Left lung (tissue), 10 donors: ENCODE results near the gene SCMH1. TPM values are rescaled to one million over a fixed set of nuclear protein-coding genes. Genes with fewer than 3 reads are reported as not detected.

ENCODE experiments used
- ATAC-seq: fragments of 200-7000 bp; cut with Tn5 transposase; one replicate; pipeline ENCODE4 v1.9.1; 2020; ENCODE audit warnings: moderate library complexity
- DNase-seq, 4 donors: peaks; one replicate each; pipeline ENCODE4 v3.0.0-alpha.2; 2013 to 2020
- H3K27ac ChIP-seq, 2 donors: fragments of 200-600 bp; sonication (generic) in 1 of 2; one replicate each; pipeline versions ENCODE4 v1.5.0 to v1.8.0; 2020 to 2021
- H3K27me3 ChIP-seq, 2 donors: fragments of 200-600 bp; sonication (generic) in 1 of 2; one replicate each; pipeline versions ENCODE4 v1.5.0 to v1.8.0; 2020 to 2021
- H3K36me3 ChIP-seq, 2 donors: fragments of 200-600 bp; sonication (generic) in 1 of 2; one replicate each; pipeline versions ENCODE4 v1.5.0 to v1.8.0; 2020 to 2021
- H3K4me1 ChIP-seq, 2 donors: fragments of 200-600 bp; one replicate each; pipeline ENCODE4 v1.8.0; 2021
- H3K4me3 ChIP-seq, 2 donors: fragments of 200-600 bp; sonication (generic) in 1 of 2; one replicate each; pipeline versions ENCODE4 v1.5.0 to v1.8.0; 2020 to 2021; ENCODE audit warnings: mild to moderate bottlenecking in 1 of 2
- H3K9me3 ChIP-seq, 2 donors: fragments of 200-600 bp; sonication (generic) in 1 of 2; one replicate each; pipeline versions ENCODE4 v1.5.0 to v1.8.0; 2020 to 2021
- intact Hi-C, 2 donors: fragments of 100-400 bp; cut with DNase I; formaldehyde crosslinking; loops; one replicate each; pipeline versions ENCODE4 v1.11.2 to v1.14.2; 2022
- polyA plus RNA-seq, 6 donors: library from polyadenylated mRNA; unstranded; fragments of 120-200 nt; gene quantifications; one replicate each; pipeline ENCODE4 v1.2.1, GENCODE V29; 2013; ENCODE audit not compliant: insufficient read length in 6 of 6
- total RNA-seq, 2 donors: library from RNA; stranded (reverse); fragmentation: NEBNext Ultra II Directional; extraction: Animal tissue kit (Norgen Biotek cat#: 25700); gene quantifications; one replicate each; pipeline ENCODE4 v1.2.1, GENCODE V29; 2021
- TF ChIP-seq, protein P1 (sequence below), 2 donors: fragments of 200-600 bp; sonication (generic) in 1 of 2; IDR thresholded peaks; one replicate each; pipeline versions ENCODE4 v1.5.0 to v1.8.0; 2021; ENCODE audit warnings: antibody characterized with exemption in 2 of 2
- donor health status: DM: no; HTN: yes; CAD: no.
- donor health status: DM: no; HTN: no; CAD: no.

The SCMH1 gene
- total and polyA plus RNA-seq, 8 donors = 27.8 to 56.1 (median 44.3) TPM

DNA sequence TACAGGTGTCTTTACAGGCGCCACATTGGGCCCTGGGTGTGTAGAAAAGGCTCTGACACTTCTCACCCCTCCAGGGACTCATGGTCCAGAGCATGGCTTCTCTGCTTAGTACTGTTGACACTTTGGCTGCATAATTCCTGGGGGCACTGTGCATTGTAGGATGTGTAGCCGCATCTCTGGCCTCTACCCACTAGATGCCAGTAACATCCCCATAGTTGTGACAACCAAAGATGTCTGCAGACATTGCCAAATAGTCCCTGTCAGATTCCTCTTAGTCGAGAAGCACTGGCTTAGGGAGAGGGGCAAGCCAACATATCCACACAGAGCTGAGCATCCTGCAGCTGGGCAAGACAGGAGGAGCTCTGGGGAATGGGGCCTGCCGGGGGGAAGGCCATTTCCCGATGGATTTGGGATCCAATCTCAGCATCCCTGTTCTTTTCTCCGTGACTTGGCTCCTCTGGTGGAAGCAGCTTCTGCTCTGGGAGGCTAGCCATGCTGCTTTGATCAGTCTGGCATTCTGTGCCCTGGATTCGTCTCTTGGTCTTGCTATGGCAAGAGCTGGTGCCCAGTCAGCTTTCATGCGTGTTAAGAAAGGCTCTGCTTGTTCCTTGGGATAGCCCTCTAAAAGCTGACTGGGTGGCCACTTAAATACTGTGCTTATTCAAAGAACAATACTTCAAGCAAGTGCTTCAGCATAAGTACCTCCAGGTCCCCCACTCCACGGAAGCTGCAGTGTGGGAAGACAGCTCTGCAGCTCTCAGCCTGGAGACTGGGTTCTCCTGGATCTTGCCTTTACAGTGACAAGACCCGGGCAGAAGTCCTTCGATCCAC is 38.3 kb upstream of the SCMH1 start:
- intact Hi-C loops = loop anchor here (5.0 to 10.0 kb wide), 2 partner anchors 134 to 152 kb away; no protein-coding TSS in a partner anchor

DNA sequence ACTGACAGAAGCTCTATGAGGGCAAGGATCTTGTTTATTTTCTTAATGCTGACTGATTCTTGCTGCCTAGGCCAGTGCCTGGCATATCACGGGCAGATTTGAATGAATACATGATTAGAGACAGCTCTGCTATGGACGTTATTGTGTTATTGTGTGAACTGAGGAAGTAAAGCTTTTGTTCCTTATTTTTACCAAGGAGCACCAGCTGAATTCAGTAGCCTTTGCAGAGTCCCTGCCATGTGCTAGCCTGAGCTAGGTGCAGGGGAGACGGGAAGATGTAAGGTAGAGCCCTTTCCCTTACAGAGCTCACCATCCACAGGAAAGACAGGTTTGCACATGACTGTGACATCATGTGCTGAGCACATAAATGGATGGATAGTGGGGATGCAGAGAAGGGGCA is 36.0 kb upstream of the SCMH1 start:
- no peak for ATAC-seq
- Histone ChIP-seq H3K9me3 (no peaks in the 10 kb centered on the region), H3K27me3 (peaks cover 0 to 58% of the 10 kb centered on the region in 2 donors), H3K4me1 (peaks cover 7 to 33% of the 10 kb centered on the region in 2 donors), H3K36me3 (no peaks in the 10 kb centered on the region), H3K4me3 (no peak overlapping the region), H3K27ac (no peak overlapping the region)
- intact Hi-C loops = no loop called here
- TF ChIP-seq, protein P1, sequence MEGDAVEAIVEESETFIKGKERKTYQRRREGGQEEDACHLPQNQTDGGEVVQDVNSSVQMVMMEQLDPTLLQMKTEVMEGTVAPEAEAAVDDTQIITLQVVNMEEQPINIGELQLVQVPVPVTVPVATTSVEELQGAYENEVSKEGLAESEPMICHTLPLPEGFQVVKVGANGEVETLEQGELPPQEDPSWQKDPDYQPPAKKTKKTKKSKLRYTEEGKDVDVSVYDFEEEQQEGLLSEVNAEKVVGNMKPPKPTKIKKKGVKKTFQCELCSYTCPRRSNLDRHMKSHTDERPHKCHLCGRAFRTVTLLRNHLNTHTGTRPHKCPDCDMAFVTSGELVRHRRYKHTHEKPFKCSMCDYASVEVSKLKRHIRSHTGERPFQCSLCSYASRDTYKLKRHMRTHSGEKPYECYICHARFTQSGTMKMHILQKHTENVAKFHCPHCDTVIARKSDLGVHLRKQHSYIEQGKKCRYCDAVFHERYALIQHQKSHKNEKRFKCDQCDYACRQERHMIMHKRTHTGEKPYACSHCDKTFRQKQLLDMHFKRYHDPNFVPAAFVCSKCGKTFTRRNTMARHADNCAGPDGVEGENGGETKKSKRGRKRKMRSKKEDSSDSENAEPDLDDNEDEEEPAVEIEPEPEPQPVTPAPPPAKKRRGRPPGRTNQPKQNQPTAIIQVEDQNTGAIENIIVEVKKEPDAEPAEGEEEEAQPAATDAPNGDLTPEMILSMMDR (IDR thresholded peaks at IDR 0.05) = no peak
- DNase-seq = no peak

More for the DNA sequence above, 38.3 kb upstream of the SCMH1 start:
- no peaks in the 10 kb centered on the region for H3K9me3 ChIP-seq
- H3K27me3 ChIP-seq = peaks cover 0 to 62% of the 10 kb centered on the region in 2 donors
- H3K4me1 ChIP-seq = peaks cover 7 to 27% of the 10 kb centered on the region in 2 donors
- peak in 1 of 4 donors; percentile 10 for DNase-seq
- no peak overlapping the region for H3K27ac ChIP-seq
- TF ChIP-seq, protein P1 (IDR thresholded peaks at IDR 0.05) = no peak
- peak; percentile 68 for ATAC-seq
- H3K4me3 ChIP-seq = no peak overlapping the region
- H3K36me3 ChIP-seq = no peaks in the 10 kb centered on the region

DNA sequence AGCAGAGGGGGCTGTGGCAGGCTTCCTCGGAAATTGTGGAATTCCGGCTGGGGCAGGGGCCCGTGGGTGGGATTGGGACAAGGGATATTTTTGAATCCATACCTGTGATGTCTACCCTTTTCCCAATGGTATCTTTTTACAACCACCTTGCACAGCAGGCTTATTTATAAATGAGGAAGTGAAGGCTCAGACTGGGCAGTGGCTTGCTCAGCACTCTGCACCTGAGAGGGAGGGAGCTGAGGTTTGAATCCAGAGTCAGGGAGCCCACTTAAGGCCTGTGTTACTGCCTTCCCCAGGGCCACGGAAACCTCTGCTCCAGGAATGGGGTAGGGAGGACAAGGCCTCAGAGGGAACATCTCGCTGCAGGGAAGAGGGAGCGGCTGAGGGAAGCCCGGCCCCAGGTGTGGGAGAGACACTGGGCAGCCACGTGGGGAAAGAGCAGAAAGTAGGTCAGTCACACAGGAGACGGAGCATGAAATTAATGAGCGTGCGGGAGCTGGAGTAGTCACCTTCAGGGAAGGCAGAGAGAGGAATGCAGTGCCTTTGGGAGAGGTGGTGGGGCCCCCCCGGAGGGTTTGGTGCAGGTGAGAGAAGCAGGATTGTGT is 35.4 kb upstream of the SCMH1 start:
- ATAC-seq (no peak), DNase-seq (no peak)
- H3K27me3 ChIP-seq = peaks cover 0 to 52% of the 10 kb centered on the region in 2 donors
- no peak overlapping the region for H3K4me3 ChIP-seq
- intact Hi-C loops = no loop called here
- no peak overlapping the region for H3K27ac ChIP-seq
- H3K36me3 ChIP-seq = no peaks in the 10 kb centered on the region
- H3K4me1 ChIP-seq = peaks cover 7 to 33% of the 10 kb centered on the region in 2 donors
- TF ChIP-seq, protein P1 (IDR thresholded peaks at IDR 0.05) = no peak
- no peaks in the 10 kb centered on the region for H3K9me3 ChIP-seq

GRCh38 chr1:41275831-41276230 is 33.7 kb upstream of the SCMH1 start:
- no peak for ATAC-seq
- H3K27me3 ChIP-seq = peaks cover 0 to 43% of the 10 kb centered on the region in 2 donors
- no peaks in the 10 kb centered on the region for H3K36me3 ChIP-seq
- intact Hi-C loops = no loop called here
- H3K9me3 ChIP-seq = no peaks in the 10 kb centered on the region
- H3K27ac ChIP-seq = no peak overlapping the region
- H3K4me1 ChIP-seq = peaks cover 6 to 26% of the 10 kb centered on the region in 2 donors
- no peak for DNase-seq
- no peak overlapping the region for H3K4me3 ChIP-seq
- TF ChIP-seq, protein P1 (IDR thresholded peaks at IDR 0.05) = no peak
